B cell (primary cell): Measurements from ENCODE around the gene ATP9B. TPM values are rescaled to one million over a fixed set of nuclear protein-coding genes. Genes with fewer than 3 reads are reported as not detected.

ENCODE experiments used
- ATAC-seq: fragments of 200-7000 bp; cut with Tn5 transposase; one replicate; pipeline ENCODE4 v1.10.0; 2021; ENCODE audit warnings: low read depth, mild to moderate bottlenecking, moderate number of reproducible peaks, moderate library complexity
- CTCF ChIA-PET: fragments of 350-600 bp; sonication (Branson Sonifier 250); formaldehyde crosslinking; loops from one replicate; lab custom pipeline; 2021; ENCODE audit warnings: antibody characterized with exemption, inconsistent platforms; lab: Charles Lee
- POLR2A ChIA-PET: fragments of 350-600 bp; sonication (Branson Sonifier 250); formaldehyde crosslinking; loops from one replicate; lab custom pipeline; 2021; ENCODE audit warnings: antibody characterized with exemption; lab: Charles Lee
- DNase-seq: peaks from one replicate; pipeline ENCODE4 v3.0.0; 2013
- H2AFZ ChIP-seq: 2 replicates; pipeline ENCODE4 v1.6.1; 2012; ENCODE audit warnings: mild to moderate bottlenecking, low read depth, low read length; ENCODE audit not compliant: insufficient read depth, poor library complexity, severe bottlenecking
- H3K27ac ChIP-seq, 2 donors: 1 replicate in 1 of 2; 2 replicates in 1 of 2; pipeline ENCODE4 v1.5.1; 2012 to 2013; ENCODE audit warnings: low read length in 2 of 2, mild to moderate bottlenecking in 2 of 2, moderate library complexity in 1 of 2
- H3K27me3 ChIP-seq, 4 experiments: fragments of 200-600 bp in 1 of 4; sonication (generic) in 1 of 4; replicated peaks in 1 of 4; 1 replicate in 2 of 4; 2 replicates in 2 of 4; pipeline versions ENCODE4 v1.6.1 to v1.7.0; 2013 to 2016; ENCODE audit warnings: low read length in 3 of 4, mild to moderate bottlenecking in 2 of 4, mixed read lengths in 1 of 4, moderate library complexity in 1 of 4; ENCODE audit not compliant: insufficient read depth in 4 of 4, control insufficient read depth in 3 of 4; ENCODE audit errors: control extremely low read depth in 1 of 4
- H3K36me3 ChIP-seq, 2 experiments: replicated peaks in 1 of 2; 1 replicate in 1 of 2; 2 replicates in 1 of 2; pipeline versions ENCODE4 v1.6.1 to v1.7.1; 2013; ENCODE audit warnings: low read length in 1 of 2; ENCODE audit not compliant: insufficient read depth in 2 of 2, control insufficient read depth in 1 of 2; ENCODE audit errors: control extremely low read depth in 1 of 2, extremely low read depth in 1 of 2
- H3K4me1 ChIP-seq, 2 donors: fragments of 200-600 bp in 1 of 2; sonication (generic) in 1 of 2; 1 replicate in 1 of 2; 2 replicates in 1 of 2; pipeline versions ENCODE4 v1.5.1 to v1.6.1; 2013 to 2017; ENCODE audit warnings: low read length in 2 of 2; ENCODE audit not compliant: control insufficient read depth in 2 of 2, insufficient read depth in 2 of 2
- H3K4me2 ChIP-seq: replicated peaks from 2 replicates; pipeline ENCODE3; 2012; ENCODE audit warnings: mild to moderate bottlenecking, low read depth, low read length; ENCODE audit not compliant: poor library complexity, severe bottlenecking
- H3K4me3 ChIP-seq, 5 experiments: fragments of 200-600 bp in 1 of 5; sonication (generic) in 1 of 5; 1 replicate in 3 of 5; 2 replicates in 2 of 5; pipeline versions ENCODE4 v1.5.1 to v1.7.0; 2011 to 2016; ENCODE audit warnings: low read length in 4 of 5, mild to moderate bottlenecking in 4 of 5, low read depth in 2 of 5, control low read depth in 1 of 5, moderate library complexity in 1 of 5; ENCODE audit not compliant: insufficient read depth in 1 of 5; ENCODE audit errors: control extremely low read depth in 1 of 5, extremely low read depth in 1 of 5
- H3K79me2 ChIP-seq: fragments of 200-600 bp; sonication (generic); one replicate; pipeline ENCODE4 v1.6.0; 2016; ENCODE audit warnings: low read length; ENCODE audit not compliant: control insufficient read depth, insufficient read depth
- H3K9ac ChIP-seq: fragments of 200-600 bp; sonication (generic); 2 replicates; pipeline ENCODE4 v1.6.1; 2017; ENCODE audit warnings: mild to moderate bottlenecking, low read length, moderate library complexity
- H3K9me3 ChIP-seq, 3 donors: one replicate each; pipeline versions ENCODE4 v1.6.1 to v1.7.1; 2013; ENCODE audit warnings: low read length in 2 of 3; ENCODE audit not compliant: control insufficient read depth in 2 of 3, insufficient read depth in 1 of 3; ENCODE audit errors: control extremely low read depth in 1 of 3
- H4K20me1 ChIP-seq: 2 replicates; pipeline ENCODE4 v1.6.0; 2012; ENCODE audit warnings: mild to moderate bottlenecking, low read length; ENCODE audit not compliant: insufficient read depth, control insufficient read depth, poor library complexity, severe bottlenecking
- H3K27ac Mint-ChIP-seq: one replicate; pipeline ENCODE4 v1.8.0; 2021; ENCODE audit warnings: mixed read lengths
- H3K27me3 Mint-ChIP-seq: one replicate; pipeline ENCODE4 v1.8.0; 2021; ENCODE audit warnings: mixed read lengths
- H3K4me1 Mint-ChIP-seq: one replicate; pipeline ENCODE4 v1.8.0; 2021; ENCODE audit warnings: mixed read lengths
- H3K4me3 Mint-ChIP-seq: one replicate; pipeline ENCODE4 v1.8.0; 2021; ENCODE audit warnings: mixed read lengths
- H3K9me3 Mint-ChIP-seq: one replicate; pipeline ENCODE4 v1.8.0; 2022; ENCODE audit warnings: mixed read lengths; ENCODE audit not compliant: insufficient read depth
- CTCF ChIP-seq: fragments of 200-600 bp; IDR thresholded peaks from one replicate; pipeline ENCODE4 v1.8.0; 2022; ENCODE audit warnings: antibody characterized with exemption, mild to moderate bottlenecking
- EZH2 ChIP-seq: IDR thresholded peaks from 2 replicates; pipeline ENCODE4 v1.6.1; 2012; ENCODE audit warnings: borderline replicate concordance, low read depth, mild to moderate bottlenecking, moderate library complexity, low read length; ENCODE audit not compliant: insufficient read depth, poor library complexity, severe bottlenecking
- WGBS: methylation state at CpG from one replicate; pipeline ENCODE4 v1.1.5; 2013; ENCODE audit warnings: missing lambda C conversion rate; ENCODE audit not compliant: insufficient coverage; 5-methylcytosine and 5-hydroxymethylcytosine counted together
- intact Hi-C: fragments of 100-400 bp; cut with micrococcal nuclease; formaldehyde crosslinking; loops from one replicate; pipeline ENCODE4 v1.10.0; 2022
- polyA plus RNA-seq: library from polyadenylated mRNA; depleted of rRNA; stranded (reverse); fragments of >200 nt; gene quantifications from 2 replicates; pipeline ENCODE4 v1.2.3, GENCODE V29; 2012
- total RNA-seq, 2 donors: library from RNA; stranded (reverse); fragments of 120-200 nt in 1 of 2; gene quantifications; 1 replicate in 1 of 2; 2 replicates in 1 of 2; pipeline versions ENCODE4 v1.2.3 to v1.2.4, GENCODE V29; 2013 to 2022

Gene ATP9B
- total and polyA plus RNA-seq, 2 donors (not counting 1 experiment from before 2014, with no cell fraction given), result 34.3 to 71.7 TPM

DNA sequence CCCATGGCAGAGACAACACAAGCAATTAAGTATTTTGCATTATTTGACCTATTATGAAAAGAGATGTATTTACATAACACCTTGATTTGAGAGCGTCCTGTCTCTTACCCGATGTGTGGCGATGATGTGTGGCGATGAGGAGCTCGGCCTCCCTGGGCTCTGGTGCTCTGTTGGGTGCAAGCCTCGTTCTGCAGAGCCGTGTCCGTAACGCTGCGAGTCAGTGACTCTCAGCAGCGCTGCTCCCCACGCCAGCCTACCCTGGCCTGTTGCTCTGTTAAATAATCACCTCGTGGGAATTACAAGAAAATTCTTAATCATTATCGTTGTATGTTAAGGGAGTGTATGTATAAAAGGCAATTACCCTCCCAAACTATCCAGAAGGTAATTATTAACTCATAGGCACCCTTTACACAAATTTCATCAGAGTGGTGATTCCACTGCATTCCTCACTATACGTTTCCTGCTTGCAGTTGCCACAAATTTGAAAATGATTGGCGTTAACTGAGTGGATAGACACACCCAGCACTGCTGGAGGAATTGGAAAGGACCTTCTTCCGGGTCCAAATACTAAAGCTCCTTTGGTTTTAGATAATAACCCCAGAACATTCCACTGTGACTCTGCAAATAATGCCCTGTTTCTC is 274.5 kb downstream of the ATP9B start:
- Histone ChIP-seq H3K9ac (no peak overlapping the region), H3K4me3 (no peak overlapping the region), H3K36me3 (peaks cover 7 to 54% of the 10 kb centered on the region in 2 experiments), H4K20me1 (no peaks in the 10 kb centered on the region), H3K4me1 (no peaks in the 10 kb centered on the region), H3K4me2 (no peak overlapping the region), H3K27me3 (no peaks in the 10 kb centered on the region), H2AFZ (no peak overlapping the region), H3K9me3 (no peaks in the 10 kb centered on the region), H3K79me2 (no peaks in the 10 kb centered on the region), H3K27ac (no peak overlapping the region)
- H3K9me3 Mint-ChIP-seq, result peaks cover 6% of the 10 kb centered on the region
- no peak overlapping the region for H3K27ac Mint-ChIP-seq
- H3K4me3 Mint-ChIP-seq, result no peak overlapping the region
- 97% methylated on average over 6 of the region's 17 CpGs for WGBS
- H3K27me3 Mint-ChIP-seq, result no peaks in the 10 kb centered on the region
- no peaks in the 10 kb centered on the region for H3K4me1 Mint-ChIP-seq
- TF ChIP-seq EZH2 (no peak), CTCF (no peak)
- POLR2A ChIA-PET, result no interaction called here
- intact Hi-C loops, result no loop called here
- ATAC-seq (no peak), DNase-seq (no peak)
- CTCF ChIA-PET, result no interaction called here

- POLR2A ChIA-PET, result no interaction called here
Observed at GRCh38 chr18:79344208-79344581, 275.0 kb downstream of the ATP9B start.

More at GRCh38 chr18:79344208-79344581, 275.0 kb downstream of the ATP9B start:
- no peak overlapping the region for H3K27ac ChIP-seq
- no peak overlapping the region for H3K9ac ChIP-seq
- ATAC-seq (no peak), DNase-seq (no peak)
- H3K9me3 ChIP-seq, result no peaks in the 10 kb centered on the region
- CTCF ChIA-PET, result no interaction called here
- H3K9me3 Mint-ChIP-seq, result peaks cover 2% of the 10 kb centered on the region
- no peak overlapping the region for H3K27ac Mint-ChIP-seq
- no peak overlapping the region for H3K4me3 Mint-ChIP-seq
- no peak overlapping the region for H3K4me2 ChIP-seq
- WGBS, result 94% methylated on average over 2 of the region's 2 CpGs
- no peaks in the 10 kb centered on the region for H3K79me2 ChIP-seq
- H3K4me1 ChIP-seq, result no peaks in the 10 kb centered on the region
- intact Hi-C loops, result no loop called here
- no peak overlapping the region for H2AFZ ChIP-seq
- H3K27me3 ChIP-seq, result no peaks in the 10 kb centered on the region
- no peaks in the 10 kb centered on the region for H3K4me1 Mint-ChIP-seq
- peaks cover 2 to 49% of the 10 kb centered on the region in 2 experiments for H3K36me3 ChIP-seq
- H3K27me3 Mint-ChIP-seq, result no peaks in the 10 kb centered on the region
- no peaks in the 10 kb centered on the region for H4K20me1 ChIP-seq
- H3K4me3 ChIP-seq, result no peak overlapping the region
- TF ChIP-seq CTCF (no peak), EZH2 (no peak)
